DOHH2 (cell line): Measurements from ENCODE around the gene PCNX2.

ENCODE experiments used
- EZH2phosphoT487 ChIP-seq: fragments of 200-600 bp; sonication (generic); IDR thresholded peaks from 2 replicates; pipeline ENCODE4 v1.6.1; 2017; ENCODE audit warnings: borderline replicate concordance, mild to moderate bottlenecking, antibody characterized with exemption, low read length, moderate library complexity, mixed read lengths
- TF ChIP-seq, protein P1 (sequence below): fragments of 200-600 bp; sonication (generic); IDR thresholded peaks from one replicate; pipeline ENCODE4 v1.5.1; 2014; ENCODE audit warnings: antibody characterized with exemption, mild to moderate bottlenecking, low read depth, low read length; ENCODE audit not compliant: poor library complexity, severe bottlenecking

DNA sequence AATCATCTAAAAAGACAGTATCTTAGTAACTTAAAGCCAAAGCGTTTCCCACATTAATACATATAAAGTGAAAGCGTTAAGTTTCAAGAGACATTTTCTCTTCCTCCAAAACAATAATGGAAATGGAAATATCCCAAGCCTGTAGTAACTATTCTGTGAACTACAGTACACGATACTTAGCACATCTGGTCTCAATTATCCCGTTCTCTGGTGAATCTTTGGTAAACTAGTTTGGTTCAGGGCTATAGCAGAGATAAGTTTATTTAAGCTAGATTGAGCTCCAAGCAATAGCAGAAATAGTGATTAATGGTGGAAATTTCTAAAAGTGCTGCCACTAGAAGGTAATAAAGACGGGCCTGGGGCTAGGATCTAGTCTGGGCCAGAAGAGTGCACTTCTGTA lies 55.2 kb downstream of the PCNX2 start:
- TF ChIP-seq, protein P1, sequence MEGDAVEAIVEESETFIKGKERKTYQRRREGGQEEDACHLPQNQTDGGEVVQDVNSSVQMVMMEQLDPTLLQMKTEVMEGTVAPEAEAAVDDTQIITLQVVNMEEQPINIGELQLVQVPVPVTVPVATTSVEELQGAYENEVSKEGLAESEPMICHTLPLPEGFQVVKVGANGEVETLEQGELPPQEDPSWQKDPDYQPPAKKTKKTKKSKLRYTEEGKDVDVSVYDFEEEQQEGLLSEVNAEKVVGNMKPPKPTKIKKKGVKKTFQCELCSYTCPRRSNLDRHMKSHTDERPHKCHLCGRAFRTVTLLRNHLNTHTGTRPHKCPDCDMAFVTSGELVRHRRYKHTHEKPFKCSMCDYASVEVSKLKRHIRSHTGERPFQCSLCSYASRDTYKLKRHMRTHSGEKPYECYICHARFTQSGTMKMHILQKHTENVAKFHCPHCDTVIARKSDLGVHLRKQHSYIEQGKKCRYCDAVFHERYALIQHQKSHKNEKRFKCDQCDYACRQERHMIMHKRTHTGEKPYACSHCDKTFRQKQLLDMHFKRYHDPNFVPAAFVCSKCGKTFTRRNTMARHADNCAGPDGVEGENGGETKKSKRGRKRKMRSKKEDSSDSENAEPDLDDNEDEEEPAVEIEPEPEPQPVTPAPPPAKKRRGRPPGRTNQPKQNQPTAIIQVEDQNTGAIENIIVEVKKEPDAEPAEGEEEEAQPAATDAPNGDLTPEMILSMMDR = no peak
- TF ChIP-seq EZH2phosphoT487 = no peak
